Fibroblast of villous mesenchyme (primary cell): ENCODE measurements around the gene AKAP12. TPM values are rescaled to one million over a fixed set of nuclear protein-coding genes. Genes with fewer than 3 reads are reported as not detected.
A peak's percentile ranks its signal among the peaks of the same experiment; 100 is the strongest.
"Not testable (repeated sequence)": the region's sequence is repeated elsewhere in the genome, so short reads cannot be mapped to it uniquely, and the experiment has no call there.

Experiments used
- DNase-seq: peaks from one replicate; pipeline ENCODE4 v3.0.0-alpha.2; 2010; ENCODE audit warnings: low read depth
- H3K4me3 ChIP-seq: 2 replicates; pipeline ENCODE4 v1.5.1; 2011; ENCODE audit warnings: low read depth, mild to moderate bottlenecking, low read length
- total RNA-seq: library from RNA; depleted of rRNA; stranded (reverse); fragments of >200 nt; gene quantifications from 2 replicates; pipeline ENCODE4 v1.2.3, GENCODE V29; 2012
- TF ChIP-seq, protein P1 (sequence below): IDR thresholded peaks from 2 replicates; pipeline ENCODE4 v1.5.1; 2012; ENCODE audit warnings: low read depth, mild to moderate bottlenecking, low read length; ENCODE audit not compliant: insufficient read depth

Gene AKAP12
- total RNA-seq, 1 donor = 123 TPM

DNA sequence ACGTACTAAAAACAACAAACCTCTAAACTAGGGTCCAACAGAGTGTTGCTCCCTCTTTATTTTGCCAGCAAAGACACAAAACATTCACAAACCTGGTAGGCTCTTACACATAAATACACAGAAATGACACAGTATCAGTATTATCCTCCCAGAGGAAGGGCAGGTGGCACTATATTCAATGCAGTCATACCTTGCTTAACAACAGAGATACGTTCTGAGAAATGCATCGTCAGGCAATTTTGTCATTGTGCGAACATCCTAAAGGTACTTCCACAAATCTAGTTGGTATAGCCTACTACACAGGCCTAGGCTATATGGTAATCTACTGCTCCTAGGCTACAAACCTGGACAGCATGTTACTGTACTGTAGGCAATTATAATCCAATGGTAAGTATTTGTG, 142.0 kb downstream of the AKAP12 start:
- TF ChIP-seq, protein P1, sequence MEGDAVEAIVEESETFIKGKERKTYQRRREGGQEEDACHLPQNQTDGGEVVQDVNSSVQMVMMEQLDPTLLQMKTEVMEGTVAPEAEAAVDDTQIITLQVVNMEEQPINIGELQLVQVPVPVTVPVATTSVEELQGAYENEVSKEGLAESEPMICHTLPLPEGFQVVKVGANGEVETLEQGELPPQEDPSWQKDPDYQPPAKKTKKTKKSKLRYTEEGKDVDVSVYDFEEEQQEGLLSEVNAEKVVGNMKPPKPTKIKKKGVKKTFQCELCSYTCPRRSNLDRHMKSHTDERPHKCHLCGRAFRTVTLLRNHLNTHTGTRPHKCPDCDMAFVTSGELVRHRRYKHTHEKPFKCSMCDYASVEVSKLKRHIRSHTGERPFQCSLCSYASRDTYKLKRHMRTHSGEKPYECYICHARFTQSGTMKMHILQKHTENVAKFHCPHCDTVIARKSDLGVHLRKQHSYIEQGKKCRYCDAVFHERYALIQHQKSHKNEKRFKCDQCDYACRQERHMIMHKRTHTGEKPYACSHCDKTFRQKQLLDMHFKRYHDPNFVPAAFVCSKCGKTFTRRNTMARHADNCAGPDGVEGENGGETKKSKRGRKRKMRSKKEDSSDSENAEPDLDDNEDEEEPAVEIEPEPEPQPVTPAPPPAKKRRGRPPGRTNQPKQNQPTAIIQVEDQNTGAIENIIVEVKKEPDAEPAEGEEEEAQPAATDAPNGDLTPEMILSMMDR = no peak
- no peak for DNase-seq
- H3K4me3 ChIP-seq = no peak overlapping the region

DNA sequence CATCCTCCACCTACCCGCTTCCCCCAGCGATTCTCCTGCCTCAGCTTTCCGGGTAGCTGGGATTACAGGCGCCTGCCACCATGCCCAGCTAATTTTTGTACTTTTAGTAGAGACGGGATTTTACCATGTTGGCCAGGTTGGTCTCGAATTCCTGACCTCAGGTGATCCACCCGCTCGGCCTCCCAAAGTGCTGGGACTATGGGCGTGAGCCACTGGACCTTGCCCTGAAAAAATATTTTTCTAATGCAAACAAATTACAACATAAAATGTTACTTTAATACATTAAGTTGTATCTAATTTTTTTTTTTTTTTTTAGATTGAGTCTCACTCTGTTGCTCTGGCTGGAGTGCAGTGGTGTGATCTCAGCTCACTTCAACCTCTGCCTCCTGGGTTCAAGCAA, 142.9 kb downstream of the AKAP12 start:
- not testable (repeated sequence) for DNase-seq, H3K4me3 ChIP-seq

DNA sequence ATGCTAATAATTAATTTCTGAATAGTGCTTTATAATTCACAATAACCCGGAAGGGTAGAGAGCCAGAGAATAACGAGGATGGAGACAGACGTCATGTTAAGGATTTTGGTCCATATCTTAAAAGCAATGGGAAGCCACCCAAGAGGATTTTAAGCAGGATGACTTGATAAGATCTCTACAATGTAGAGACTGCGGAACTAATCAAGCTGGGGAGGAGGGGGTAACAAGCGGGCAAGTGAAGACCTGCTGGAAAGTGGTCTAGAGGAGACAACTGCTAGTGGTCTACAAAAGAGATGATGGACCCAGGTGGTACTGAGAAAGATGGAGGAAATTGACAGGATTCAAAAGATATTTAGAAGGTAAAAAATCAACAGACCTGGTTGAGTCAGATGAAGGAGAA, 144.4 kb downstream of the AKAP12 start:
- no peak overlapping the region for H3K4me3 ChIP-seq
- TF ChIP-seq, protein P1 = no peak
- DNase-seq = no peak

DNA sequence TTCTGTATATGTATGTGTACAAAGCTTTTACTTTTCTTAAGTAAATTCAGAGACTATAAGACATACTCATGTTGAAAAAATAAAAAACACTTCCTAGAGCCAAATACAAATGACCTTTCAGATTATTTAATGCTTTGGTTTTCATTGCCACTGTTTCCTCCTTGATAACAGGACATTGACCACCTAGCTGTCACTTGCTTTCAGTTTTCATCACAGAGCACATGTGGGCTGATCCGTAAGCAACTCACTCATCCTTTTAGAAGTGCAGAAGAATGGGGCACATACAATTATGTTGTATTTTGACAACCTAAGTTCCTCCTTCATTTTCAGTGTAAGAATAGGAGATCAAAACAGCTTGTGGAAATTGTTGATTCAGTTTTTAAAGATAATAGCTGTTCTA, 145.4 kb downstream of the AKAP12 start:
- H3K4me3 ChIP-seq = no peak overlapping the region
- TF ChIP-seq, protein P1 = no peak
- DNase-seq = no peak

DNA sequence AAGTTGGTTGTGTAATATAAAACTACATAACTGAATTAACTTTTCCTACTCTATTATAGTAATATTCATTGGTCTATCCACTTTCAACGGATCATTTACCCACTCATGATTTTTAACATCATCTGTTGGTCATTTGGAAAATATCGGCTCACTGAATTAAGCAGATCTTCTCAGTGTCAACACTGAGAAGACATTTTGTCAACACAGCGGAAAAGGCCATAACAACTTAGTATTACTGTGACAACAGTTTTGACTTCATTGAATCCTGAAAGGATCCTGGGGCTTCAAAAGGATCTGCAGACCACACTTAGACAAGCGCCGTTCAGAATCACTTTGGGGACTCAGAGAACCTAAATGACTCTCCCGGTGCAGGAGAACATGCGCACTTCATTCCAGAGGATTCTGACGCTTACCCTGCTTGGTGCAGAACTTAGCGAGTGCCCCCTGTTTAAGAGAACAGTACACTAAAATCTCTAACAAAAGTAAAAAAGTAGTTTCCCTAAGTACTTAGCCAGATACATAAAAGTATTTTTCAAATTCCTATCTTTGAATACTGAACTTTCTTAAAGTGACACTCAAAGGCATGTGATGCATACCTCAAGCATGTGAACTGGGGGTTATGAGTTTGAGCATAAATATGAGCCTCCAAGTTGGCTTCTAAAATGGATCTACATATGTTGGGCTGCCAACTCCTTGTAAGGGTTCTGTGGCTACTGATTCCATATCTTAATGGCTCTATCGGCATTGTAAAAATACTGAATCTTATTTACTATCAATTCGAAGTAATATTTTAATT, 147.6 kb downstream of the AKAP12 start:
- H3K4me3 ChIP-seq = no peak overlapping the region
- TF ChIP-seq, protein P1 = no peak
- DNase-seq = peak; percentile 41

DNA sequence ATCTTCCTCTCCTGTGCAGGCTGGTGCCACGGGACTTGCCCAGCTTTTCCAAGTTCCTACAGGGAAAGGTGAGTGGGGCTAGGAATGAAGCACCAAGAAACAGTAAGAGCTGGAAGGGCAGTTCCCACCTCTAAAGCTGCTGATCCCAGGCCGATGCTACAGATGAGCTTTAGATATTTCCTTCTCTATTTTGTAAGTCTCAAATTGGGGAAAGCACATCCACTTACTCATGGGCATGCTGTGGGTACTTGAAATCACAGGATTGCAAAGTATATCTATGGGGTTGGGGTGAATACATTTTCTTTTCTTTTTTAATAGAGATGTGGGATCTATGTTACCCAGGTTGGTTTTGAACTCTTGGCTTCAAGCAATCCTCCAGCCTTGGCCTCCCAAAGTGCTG, 148.5 kb downstream of the AKAP12 start:
- TF ChIP-seq, protein P1 = no peak
- H3K4me3 ChIP-seq = no peak overlapping the region
- no peak for DNase-seq

DNA sequence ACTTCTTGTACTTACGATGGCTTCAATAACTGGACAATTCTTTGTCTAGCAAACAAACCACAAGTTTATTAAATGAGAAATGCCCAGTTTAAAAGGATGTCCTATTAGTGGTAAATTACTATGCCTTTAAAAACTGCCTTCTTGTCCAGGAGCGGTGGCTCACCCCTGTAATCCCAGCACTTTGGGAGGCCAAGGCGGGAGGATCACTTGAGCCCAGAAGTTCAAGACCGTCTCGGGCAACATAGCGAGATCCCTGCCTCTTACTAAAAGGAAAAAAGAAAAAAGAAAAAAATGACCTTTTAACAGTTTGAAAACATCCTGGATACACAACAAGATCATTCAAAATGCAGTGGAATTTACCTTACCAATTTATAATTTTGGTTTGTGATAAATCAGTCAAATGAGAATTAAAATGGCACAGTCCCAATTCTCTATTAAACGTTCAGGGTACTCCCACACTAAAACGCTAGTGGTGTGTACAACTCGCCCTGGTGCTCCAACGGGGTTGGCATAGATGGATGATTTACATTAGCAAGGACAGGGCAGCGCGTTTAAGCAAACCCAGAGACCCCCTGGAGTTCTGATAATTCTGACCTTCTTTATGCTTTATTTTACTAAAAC, 149.3 kb downstream of the AKAP12 start:
- peak overlapping the region; percentile 81 for H3K4me3 ChIP-seq
- TF ChIP-seq, protein P1 = no peak
- DNase-seq = no peak
